Endothelial cell of umbilical vein (primary cell): ENCODE measurements around the gene SYNE3.

ENCODE experiments used
- CTCF ChIP-seq, 2 donors: IDR thresholded peaks; 1 replicate in 1 of 2; 2 replicates in 1 of 2; pipeline ENCODE4 v1.5.1; 2011; ENCODE audit warnings: low read length in 2 of 2, mild to moderate bottlenecking in 2 of 2, moderate library complexity in 2 of 2, control low read depth in 1 of 2, inconsistent platforms in 1 of 2, low read depth in 1 of 2; ENCODE audit not compliant: insufficient read depth in 1 of 2; ENCODE audit errors: extremely low read depth in 1 of 2
- POLR2A ChIP-seq: IDR thresholded peaks from 2 replicates; pipeline ENCODE4 v1.6.1; 2012; ENCODE audit warnings: low read depth, mild to moderate bottlenecking, control low read depth, low read length

GRCh38 chr14:95497561-95498011, 18.9 kb downstream of the SYNE3 start:
- TF ChIP-seq CTCF (IDR thresholded peaks at IDR 0.05; ENCODE audit: extremely low read depth in 1 of 2, insufficient read depth in 1 of 2, low read depth in 1 of 2, low read length in 2 of 2) (no peak), POLR2A (no peak)
